ENCODE results near the gene SEPTIN5.

GRCh38 chr22:19706661-19707151 lies 7.6 kb upstream of the SEPTIN5 start:
- TF ChIP-seq REST (IDR thresholded peaks at IDR 0.05; ENCODE audit: insufficient read depth in 1 of 2, low read depth in 2 of 2, low read length in 2 of 2), result no peak
- no peak for TF ChIP-seq POLR2AphosphoS5 (IDR thresholded peaks at IDR 0.05; ENCODE audit: low read depth, low read length)
- no peak for TF ChIP-seq SIN3A (IDR thresholded peaks at IDR 0.05; ENCODE audit: borderline replicate concordance, insufficient read depth, low read length)
